Stimulated activated CD4-positive, alpha-beta T cell treated with anti-CD3 and anti-CD28 coated beads, TNF-alpha, amount 100 ng/mL, for 4 hours (primary cell): ENCODE results near the gene C2orf92.
"Not testable (repeated sequence)": the region's sequence is repeated elsewhere in the genome, so short reads cannot be mapped to it uniquely, and the experiment has no call there.

Experiments
- DNase-seq, 3 experiments: peaks; one replicate each; pipeline ENCODE4 v3.0.0-alpha.2; 2020; ENCODE audit warnings: low read depth in 3 of 3

Gene C2orf92

GRCh38 chr2:97669448-97669847, at the start of gene C2orf92:
Gene C2orf92, plus strand, starts transcription at chr2:97669713. Its CDS starts 76 bp downstream, at chr2:97669789.
- no peak for DNase-seq

DNA sequence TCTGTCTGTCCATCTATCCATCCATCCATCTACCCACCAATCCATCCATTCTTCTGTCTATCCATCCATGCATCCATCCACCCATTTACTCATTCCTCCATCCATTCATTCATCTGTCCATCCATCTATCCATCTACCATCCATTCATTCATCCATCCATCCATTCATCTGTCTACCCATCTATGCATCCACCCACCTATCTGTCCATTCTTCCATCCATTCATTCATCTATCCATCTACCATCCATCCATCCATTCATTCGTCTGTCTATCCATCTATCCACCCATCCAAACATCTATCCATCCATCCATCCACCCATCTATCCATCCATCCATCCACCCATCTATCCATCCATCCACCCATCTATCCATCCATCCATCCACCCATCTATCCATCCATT, 49.0 kb upstream of the C2orf92 start:
- DNase-seq = not testable (repeated sequence)

DNA sequence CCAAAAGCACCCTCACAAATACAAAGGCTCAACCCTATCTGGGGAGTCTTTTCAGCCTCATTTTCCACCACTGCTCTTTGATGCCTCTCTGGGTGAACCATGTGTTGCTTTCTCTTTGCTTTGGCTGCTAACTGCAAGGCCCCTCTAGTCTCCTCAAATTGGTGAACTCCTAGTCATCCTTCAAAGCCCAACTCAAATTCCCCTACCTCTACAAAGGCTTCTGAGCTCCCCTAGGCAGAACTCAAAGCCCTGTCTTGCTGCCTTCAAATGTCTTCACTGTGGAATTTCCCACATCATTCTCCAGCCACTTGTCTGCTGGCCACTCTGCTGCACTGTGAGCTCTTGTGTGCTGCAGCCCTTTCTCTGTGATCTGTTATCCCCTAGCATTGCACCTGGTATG, 46.5 kb upstream of the C2orf92 start:
- DNase-seq = not testable (repeated sequence)

GRCh38 chr2:97625354-97626048, 44.0 kb upstream of the C2orf92 start:
- DNase-seq = not testable (repeated sequence)

DNA sequence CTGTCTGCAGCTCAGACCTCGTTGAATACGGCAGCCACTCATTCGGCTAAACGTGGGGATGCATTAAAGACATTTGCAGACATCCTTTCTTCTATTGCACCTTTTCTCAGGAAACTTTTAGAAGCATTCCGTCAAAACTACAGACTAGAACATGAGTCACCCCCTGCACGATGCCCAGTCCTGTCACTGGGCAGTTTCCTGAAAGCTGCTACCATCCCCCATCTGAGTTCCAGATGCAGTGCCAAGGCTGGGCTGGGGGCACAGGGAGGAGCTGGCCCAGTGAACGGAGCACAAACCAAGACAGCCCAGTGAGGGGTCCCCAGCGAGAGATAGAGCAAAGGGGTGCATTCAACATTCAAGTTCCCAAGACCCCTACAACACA, 43.5 kb upstream of the C2orf92 start:
- not testable (repeated sequence) for DNase-seq

DNA sequence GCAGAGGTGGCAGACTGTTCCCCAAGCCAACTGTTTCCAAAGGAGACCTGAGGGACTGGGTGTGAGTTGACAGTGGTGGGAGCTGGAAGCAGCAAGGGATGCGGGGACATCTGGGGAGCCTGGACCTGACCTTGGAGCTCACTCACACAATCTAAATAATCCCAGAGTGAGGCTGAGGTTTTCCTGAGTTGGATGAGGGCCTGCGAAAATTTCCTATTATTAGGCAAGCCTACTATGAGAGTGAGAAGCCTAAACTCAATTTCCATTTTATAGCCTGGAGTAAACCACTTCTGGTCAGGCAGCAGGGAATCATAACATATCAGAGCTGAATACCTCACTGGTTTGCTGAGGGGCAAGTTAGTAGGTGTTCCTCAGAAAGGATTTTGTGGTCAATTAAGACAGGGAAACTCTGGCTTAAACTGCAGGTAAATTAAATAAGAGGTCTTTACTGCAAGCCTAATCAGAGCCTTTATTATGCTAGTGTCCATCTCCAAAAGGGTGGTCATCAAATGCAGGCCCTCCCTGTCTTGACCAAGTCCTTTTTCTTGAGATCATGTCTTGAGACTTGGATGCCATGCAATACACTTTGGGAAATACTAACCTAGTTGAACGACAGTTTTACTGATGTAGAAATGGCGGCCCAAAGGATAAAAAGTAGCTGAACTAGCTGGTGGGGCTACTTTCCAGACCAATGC, 25.3 kb upstream of the C2orf92 start:
- DNase-seq = no peak

GRCh38 chr2:97645112-97645694, 24.3 kb upstream of the C2orf92 start:
- peak in 1 of 3 experiments; percentile 30 for DNase-seq

- peak; percentile 96 to 98 (median 98) for DNase-seq
These were observed 23.6 kb upstream of the C2orf92 start, which contains the start of gene COX5B for GRCh38 chr2:97645695-97646629. Gene COX5B, plus strand, starts transcription at chr2:97646062. Its CDS starts 25 bp downstream, at chr2:97646087.

GRCh38 chr2:97646977-97647376, 22.5 kb upstream of the C2orf92 start:
- DNase-seq = no peak

DNA sequence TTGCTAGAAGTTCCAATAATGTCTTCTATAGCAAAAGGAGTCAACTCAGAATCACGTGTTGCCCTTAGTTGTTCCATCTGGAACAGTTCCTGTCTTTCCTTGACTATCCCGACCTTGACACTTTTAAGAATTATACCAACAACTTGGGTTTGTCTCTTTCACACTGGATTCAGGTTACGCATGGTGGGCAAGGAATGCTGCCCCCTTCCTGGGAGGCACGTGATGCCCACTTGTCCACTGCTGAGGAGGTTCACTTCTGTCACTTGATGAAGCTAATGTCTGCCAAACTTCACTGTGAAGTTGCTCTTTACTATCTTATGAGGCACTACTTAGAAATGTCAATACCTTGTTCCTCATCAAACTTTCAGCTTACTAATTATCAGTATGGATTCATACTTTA, 18.4 kb upstream of the C2orf92 start:
- no peak for DNase-seq

DNA sequence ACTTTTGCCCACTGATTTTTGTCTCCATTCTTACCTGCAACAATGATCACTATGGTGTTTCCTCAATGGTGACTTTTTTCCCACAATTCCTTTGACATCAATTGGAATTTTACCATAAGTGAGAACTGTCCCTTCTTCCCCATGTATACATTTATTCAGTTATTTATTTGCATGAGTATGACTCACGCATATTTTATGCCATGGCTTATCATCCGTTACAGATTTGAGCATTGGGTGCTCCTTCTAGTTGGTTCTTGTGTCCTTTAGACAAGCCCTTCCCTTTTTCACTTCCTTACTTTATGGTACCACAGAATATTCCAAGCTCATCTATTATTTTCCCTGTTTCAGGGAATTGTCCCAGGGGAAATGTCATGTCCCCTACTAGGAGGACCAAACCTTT, 16.0 kb upstream of the C2orf92 start:
- DNase-seq = no peak

DNA sequence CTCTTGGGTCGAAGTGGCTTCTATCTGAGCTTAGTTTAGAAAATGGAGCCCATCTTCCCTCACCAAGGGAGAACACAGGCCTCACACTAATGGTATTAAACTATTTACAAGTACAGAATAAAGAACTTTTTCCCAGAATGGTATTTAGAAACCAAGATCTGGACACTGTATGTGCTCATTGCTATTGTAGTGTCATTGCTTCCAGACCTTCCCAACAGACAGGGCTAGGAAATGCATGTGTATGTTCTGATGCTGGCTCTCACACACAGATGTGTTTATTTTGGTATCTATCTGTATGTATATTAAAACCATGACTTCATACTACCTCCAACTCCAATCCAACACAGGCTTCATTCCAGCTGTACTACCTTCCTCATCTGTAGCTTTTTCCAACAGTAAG, 15.6 kb upstream of the C2orf92 start:
- no peak for DNase-seq

- no peak for DNase-seq
These were observed 15.2 kb upstream of the C2orf92 start for GRCh38 chr2:97654309-97654708.

GRCh38 chr2:97654791-97655190, 14.7 kb upstream of the C2orf92 start:
- no peak for DNase-seq

DNA sequence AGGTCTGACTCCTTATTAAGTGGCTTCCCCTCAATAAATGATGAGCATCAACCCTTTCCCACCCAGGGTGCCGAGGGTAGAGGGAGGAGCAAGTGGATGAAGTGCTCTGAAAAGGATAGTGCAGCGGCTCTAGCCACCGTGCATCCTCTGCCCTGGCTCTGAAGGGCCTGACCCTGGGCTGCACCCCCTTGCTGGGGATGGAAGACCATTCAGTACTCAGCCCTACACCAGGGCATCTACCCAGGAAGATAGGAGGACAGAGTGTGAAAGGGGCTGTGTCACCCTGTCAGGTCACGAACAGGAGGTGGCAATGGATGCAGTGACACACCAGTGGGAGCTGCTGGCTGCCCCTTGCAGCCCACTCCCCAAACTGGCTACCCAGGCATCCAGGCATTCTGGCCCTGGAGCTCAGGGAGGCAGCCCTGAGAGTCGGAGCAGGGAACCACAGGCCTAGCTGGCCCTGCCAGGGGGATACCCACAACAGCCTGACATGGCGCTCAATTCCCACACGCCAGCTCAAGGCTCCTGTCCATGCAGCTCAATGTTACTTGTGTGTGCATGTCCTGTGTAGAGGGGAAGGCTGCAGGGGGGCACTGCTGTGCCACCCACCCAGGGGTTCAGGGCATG, 13.3 kb upstream of the C2orf92 start:
- DNase-seq = no peak

GRCh38 chr2:97656905-97657587, 12.5 kb upstream of the C2orf92 start:
- DNase-seq = no peak

GRCh38 chr2:97657986-97658690, 11.4 kb upstream of the C2orf92 start:
- DNase-seq = no peak

DNA sequence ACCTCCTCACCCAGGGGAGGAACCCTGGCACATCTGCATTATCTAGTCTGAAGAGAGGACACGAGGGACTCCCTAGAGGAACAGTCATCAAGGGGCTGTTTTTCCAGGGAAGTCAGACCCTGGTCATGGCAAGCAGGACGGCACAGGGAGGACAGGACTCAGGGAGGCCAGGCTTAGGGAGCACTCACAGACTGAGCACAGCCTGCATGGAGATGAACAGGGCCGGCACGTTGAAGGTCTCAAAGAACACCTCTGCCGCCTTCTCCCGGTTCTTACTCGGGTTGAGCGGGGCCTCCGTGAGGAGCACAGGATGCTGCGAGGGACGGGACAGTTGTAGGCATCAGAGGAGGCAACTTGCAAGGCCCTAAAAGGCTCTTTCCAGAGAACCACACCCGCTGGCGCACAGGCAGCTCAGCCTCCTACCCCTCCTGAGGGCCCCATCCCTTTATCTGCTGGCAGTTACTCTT, 10.8 kb upstream of the C2orf92 start:
- DNase-seq = no peak

DNA sequence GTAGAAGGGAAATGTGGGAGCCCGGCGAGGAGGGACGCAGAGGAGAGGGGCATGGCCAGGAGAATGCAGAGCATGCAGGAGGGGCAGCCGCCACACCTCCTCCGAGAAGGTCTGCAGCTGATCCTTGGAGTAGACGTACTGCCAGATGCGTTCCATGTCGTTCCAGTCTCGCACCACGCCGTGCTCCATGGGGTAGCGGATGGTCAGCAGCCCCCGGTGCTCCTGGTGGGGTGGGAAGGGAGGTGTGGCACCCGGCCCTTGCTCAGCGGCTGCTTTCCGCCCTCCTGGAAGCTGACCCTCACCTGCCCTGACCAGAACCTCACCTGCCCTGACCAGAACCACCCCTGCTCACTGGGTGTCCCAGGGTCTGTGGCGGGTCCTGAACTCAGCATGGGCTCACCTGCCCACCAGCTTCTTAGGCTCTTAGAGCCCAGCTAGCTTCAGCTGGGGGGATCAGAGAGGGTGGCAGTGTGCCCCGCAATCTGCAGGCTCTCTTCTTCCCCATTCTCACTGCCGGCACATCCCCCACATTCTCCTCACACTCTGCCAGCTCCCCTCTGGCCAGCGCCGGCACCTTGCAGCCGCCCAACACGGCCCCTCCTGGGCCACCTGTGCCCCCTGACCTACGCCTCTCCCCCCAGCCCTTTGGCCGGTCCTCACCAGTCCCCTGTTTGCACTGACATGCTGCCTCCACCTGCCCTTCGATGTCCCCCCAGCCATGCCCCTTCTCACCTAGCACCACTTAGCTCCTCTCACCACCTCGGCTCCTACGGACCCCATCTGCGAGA, 10.1 kb upstream of the C2orf92 start:
- no peak for DNase-seq
